ENCODE results near the gene ARFIP1. TPM values are rescaled to one million over a fixed set of nuclear protein-coding genes. Genes with fewer than 3 reads are reported as not detected.

The ARFIP1 gene, protein sequence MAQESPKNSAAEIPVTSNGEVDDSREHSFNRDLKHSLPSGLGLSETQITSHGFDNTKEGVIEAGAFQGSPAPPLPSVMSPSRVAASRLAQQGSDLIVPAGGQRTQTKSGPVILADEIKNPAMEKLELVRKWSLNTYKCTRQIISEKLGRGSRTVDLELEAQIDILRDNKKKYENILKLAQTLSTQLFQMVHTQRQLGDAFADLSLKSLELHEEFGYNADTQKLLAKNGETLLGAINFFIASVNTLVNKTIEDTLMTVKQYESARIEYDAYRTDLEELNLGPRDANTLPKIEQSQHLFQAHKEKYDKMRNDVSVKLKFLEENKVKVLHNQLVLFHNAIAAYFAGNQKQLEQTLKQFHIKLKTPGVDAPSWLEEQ
- total RNA-seq (ENCODE audit: low replicate concordance), result 55.5 and 66.6 TPM in 2 replicates

DNA sequence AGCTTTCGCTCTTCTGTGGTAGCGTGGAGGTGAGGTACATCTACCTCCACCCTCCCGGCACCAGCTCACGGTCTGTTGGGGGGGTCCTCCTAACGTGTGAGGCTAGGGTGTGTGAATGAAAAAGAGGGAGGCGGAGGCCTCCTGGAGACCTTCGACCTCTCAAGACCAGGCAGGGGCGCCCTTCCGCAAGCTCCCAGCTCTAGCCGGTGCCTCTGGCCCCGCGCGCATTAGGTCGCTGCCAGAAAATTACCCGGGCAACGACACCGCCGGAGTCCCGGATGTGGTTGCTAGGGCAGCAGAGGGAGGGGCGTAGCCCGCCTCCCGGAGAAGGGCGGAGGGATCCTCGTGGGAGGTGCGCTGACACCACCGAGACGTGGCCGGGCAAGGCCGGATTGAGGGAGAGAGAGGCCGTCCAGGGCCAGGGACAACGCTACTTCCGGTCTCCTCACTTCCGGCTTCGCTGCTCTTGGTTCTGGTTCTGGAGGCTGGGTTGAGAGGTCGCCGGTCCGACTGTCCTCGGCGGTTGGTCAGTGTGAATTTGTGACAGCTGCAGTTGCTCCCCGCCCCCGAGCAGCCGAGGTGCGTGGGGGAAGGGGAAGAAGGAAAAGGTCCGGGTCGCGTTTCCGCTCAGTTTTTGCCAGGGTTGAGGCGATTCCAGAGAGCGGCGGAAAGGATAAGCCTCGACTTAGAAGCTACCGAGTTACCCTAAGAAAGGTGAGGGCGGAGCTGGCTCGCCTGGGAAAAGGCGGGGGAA, at the start of gene ARFIP1, which contains the start of gene TIGD4:
Gene ARFIP1, plus strand, starts transcription at position 442 of the 754 bp plus-strand sequence. CDS start 49,680 bp downstream, outside the sequence.
Gene TIGD4, minus strand, starts transcription at position 218 of the 754 bp plus-strand sequence. CDS start 8,726 bp downstream, outside the sequence.
- peak within 1 kb of the TSS; percentile 96 for H3K4me3 ChIP-seq (ENCODE audit: low read depth, low read length)

DNA sequence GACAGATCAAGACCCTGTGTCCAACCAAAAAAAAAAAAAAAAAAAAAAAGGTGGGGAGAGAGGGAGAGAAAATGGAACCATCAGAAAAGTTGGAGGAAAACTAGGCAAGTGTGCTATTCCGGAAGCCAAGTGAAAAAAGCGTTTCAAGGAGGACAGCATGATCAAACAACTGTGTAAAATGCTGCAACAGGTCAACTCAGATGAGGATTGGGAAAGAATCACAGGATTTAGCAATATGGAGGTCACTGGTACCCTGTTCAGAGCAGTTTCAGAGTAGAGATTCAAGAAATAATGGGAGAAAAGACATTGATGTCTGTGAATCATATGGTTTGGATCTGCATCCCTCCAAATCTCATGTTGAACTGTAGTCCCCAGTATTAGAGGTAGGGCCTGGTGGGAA, 47.8 kb upstream of the ARFIP1 start:
- TF ChIP-seq, protein P1, sequence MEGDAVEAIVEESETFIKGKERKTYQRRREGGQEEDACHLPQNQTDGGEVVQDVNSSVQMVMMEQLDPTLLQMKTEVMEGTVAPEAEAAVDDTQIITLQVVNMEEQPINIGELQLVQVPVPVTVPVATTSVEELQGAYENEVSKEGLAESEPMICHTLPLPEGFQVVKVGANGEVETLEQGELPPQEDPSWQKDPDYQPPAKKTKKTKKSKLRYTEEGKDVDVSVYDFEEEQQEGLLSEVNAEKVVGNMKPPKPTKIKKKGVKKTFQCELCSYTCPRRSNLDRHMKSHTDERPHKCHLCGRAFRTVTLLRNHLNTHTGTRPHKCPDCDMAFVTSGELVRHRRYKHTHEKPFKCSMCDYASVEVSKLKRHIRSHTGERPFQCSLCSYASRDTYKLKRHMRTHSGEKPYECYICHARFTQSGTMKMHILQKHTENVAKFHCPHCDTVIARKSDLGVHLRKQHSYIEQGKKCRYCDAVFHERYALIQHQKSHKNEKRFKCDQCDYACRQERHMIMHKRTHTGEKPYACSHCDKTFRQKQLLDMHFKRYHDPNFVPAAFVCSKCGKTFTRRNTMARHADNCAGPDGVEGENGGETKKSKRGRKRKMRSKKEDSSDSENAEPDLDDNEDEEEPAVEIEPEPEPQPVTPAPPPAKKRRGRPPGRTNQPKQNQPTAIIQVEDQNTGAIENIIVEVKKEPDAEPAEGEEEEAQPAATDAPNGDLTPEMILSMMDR (IDR thresholded peaks at IDR 0.05; ENCODE audit: insufficient read depth, low read length), result no peak
- no peak for DNase-seq (ENCODE audit: low read depth)
- no peak overlapping the region for H3K4me3 ChIP-seq (ENCODE audit: low read depth, low read length)

More for the DNA sequence above, at the start of gene ARFIP1, which contains the start of gene TIGD4:
- TF ChIP-seq, protein P1 (IDR thresholded peaks at IDR 0.05; ENCODE audit: insufficient read depth, low read length), result peak; percentile 21
- peak; percentile 96 for DNase-seq (ENCODE audit: low read depth)

DNA sequence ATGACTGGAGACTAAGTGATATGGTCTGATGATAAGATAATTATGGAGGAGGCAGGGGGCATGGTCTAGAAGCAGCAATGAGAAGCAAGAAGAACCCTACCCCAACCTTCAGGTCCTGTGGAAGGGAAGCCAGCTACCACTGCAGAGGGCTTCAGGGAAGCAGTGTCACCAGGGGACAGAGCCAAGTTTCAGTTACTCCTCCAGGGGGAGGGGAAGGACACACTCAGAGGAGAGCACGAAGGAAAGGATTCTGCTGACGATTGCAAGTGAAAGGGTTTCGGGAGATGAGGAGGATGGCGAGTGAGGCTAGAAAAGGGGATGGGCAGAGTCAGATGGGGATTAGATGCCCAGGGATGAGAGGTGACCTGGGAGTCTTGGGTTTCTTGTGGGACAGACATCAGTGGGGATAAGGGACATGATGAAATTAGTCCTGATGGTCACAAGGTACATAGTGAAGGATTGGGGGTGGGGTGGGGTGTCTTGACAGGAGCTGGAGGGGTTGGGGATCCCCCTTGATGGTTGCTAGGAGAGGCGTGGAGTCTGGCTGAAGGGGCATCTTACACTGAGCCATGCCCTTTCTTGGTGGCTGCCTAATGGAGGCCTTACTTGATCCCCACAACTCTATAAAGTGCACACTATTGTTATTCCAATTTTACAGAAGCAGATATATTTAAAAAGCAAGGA, 45.6 kb upstream of the ARFIP1 start:
- no peak for DNase-seq (ENCODE audit: low read depth)
- TF ChIP-seq, protein P1 (IDR thresholded peaks at IDR 0.05; ENCODE audit: insufficient read depth, low read length), result no peak
- H3K4me3 ChIP-seq (ENCODE audit: low read depth, low read length), result no peak overlapping the region

DNA sequence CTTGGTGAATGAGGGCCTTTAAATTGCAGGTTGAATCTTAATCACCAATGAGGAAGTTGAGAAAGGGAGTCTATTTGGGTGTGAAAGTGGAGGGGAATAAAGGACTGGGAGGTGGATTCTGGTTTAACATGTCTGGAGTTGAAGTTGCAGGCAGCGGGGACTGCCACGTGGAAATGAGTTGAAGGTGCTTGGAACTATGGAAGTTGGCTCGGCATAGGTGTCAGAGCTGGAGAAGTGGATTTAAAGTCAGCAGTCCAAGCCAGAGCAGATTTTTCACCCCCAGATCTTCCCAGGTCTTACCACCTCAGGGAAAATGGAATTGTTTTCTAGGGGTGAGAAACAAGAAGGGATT, 45.1 kb upstream of the ARFIP1 start:
- no peak for DNase-seq (ENCODE audit: low read depth)
- TF ChIP-seq, protein P1 (IDR thresholded peaks at IDR 0.05; ENCODE audit: insufficient read depth, low read length), result no peak
- H3K4me3 ChIP-seq (ENCODE audit: low read depth, low read length), result no peak overlapping the region

DNA sequence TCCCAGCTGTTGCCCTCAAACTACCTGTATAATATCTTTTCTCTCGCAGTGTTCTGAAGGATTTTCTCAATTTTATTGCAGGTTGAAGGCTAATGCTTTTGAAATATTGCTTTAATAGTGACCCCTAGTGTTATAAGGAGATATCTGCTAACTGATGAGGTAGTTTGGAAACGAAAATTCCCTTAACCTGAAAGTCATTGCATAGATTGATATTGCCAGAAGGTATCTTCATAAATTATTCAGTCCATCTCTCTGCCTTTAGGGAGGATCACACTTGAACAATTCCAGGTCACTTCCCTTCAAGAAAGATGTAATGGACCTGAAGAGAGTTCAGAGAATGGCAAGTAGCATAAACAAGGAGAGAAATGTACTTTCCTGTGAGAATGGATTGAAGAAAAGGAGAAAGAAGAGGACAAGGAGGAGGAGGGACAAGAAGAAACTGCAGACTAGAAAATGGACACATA, 44.3 kb upstream of the ARFIP1 start:
- peak; percentile 42 for DNase-seq (ENCODE audit: low read depth)
- no peak overlapping the region for H3K4me3 ChIP-seq (ENCODE audit: low read depth, low read length)
- TF ChIP-seq, protein P1 (IDR thresholded peaks at IDR 0.05; ENCODE audit: insufficient read depth, low read length), result peak; percentile 63

DNA sequence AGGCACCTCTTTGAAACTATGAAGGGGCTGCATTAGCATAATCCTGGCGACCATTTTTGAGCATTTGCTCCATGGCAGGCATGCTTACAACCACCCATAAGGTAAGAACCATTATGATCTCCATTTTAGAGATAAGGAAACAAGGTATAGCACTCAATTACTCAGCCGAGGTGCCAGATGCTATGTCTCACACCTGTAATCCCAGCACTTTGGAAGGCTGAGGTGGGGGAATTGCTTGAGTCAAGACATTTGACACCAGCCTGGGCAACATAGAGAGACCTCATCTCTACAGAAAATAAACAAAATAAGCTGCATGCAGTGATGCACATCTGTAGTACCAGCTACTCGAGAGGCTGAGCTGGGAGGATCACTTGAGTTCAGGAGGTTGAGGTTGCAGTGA, 43.8 kb upstream of the ARFIP1 start:
- DNase-seq (ENCODE audit: low read depth), result no peak
- TF ChIP-seq, protein P1 (IDR thresholded peaks at IDR 0.05; ENCODE audit: insufficient read depth, low read length), result no peak
- H3K4me3 ChIP-seq (ENCODE audit: low read depth, low read length), result no peak overlapping the region

All from fibroblast of the aortic adventitia (primary cell).